Right cardiac atrium (tissue), 5 donors: ENCODE data around the gene DAPK1. TPM values are rescaled to one million over a fixed set of nuclear protein-coding genes. Genes with fewer than 3 reads are reported as not detected.
A peak's percentile ranks its signal among the peaks of the same experiment; 100 is the strongest.

Source experiments
- ATAC-seq, 2 donors: fragments of 200-7000 bp; cut with Tn5 transposase; one replicate each; pipeline versions ENCODE4 v1.8.0 to v1.9.1; 2020; ENCODE audit warnings: moderate library complexity in 2 of 2, mild to moderate bottlenecking in 1 of 2
- DNase-seq, 3 donors: peaks; one replicate each; pipeline ENCODE4 v3.0.0-alpha.2; 2020
- H3K27ac ChIP-seq: one replicate; pipeline ENCODE4 v1.5.1; 2013; ENCODE audit warnings: mild to moderate bottlenecking, low read length, control low read depth, moderate library complexity
- H3K27me3 ChIP-seq: one replicate; pipeline ENCODE4 v1.6.1; 2013; ENCODE audit not compliant: control insufficient read depth, insufficient read depth
- H3K4me1 ChIP-seq: one replicate; pipeline ENCODE4 v1.6.1; 2013; ENCODE audit warnings: low read length; ENCODE audit not compliant: control insufficient read depth, insufficient read depth
- H3K4me3 ChIP-seq: one replicate; pipeline ENCODE4 v1.5.1; 2013; ENCODE audit warnings: low read length, control low read depth
- H3K9me3 ChIP-seq: one replicate; pipeline ENCODE4 v1.6.1; 2013; ENCODE audit warnings: low read length; ENCODE audit not compliant: control insufficient read depth
- WGBS: extraction: QIAGEN DNeasy Blood & Tissue Kit; methylation state at CpG from one replicate; pipeline ENCODE4 v1.1.7; 2013; 5-methylcytosine and 5-hydroxymethylcytosine counted together
- intact Hi-C, 4 donors: fragments of 100-400 bp; cut with DNase I; formaldehyde crosslinking; loops; one replicate each; pipeline versions ENCODE4 v1.11.0 to v1.14.0; 2022 to 2023
- polyA plus RNA-seq: library from polyadenylated mRNA; stranded (reverse); fragments of 200-250 nt; gene quantifications from one replicate; pipeline ENCODE4 v1.2.3, GENCODE V29; 2013
- total RNA-seq, 4 donors: library from RNA; stranded (reverse); fragmentation: NEBNext Ultra II Directional; extraction: Animal tissue kit (Norgen Biotek cat#: 25700); gene quantifications; one replicate each; pipeline ENCODE4 v1.2.1, GENCODE V29; 2021
- donor health status: healthy with polysubstance abuse.
- donor health status: DM: no; HTN: yes; CAD: no.
- donor health status: DM: no; HTN: no; CAD: no.
- donor health status: DM: no; HTN: yes; CAD: no; lungs with severe emphysema.
- donor health status: DM: yes; HTN: yes; CAD: no.

Gene DAPK1
- total and polyA plus RNA-seq, 5 donors: 5.2 to 20.1 (median 18.5) TPM

DNA sequence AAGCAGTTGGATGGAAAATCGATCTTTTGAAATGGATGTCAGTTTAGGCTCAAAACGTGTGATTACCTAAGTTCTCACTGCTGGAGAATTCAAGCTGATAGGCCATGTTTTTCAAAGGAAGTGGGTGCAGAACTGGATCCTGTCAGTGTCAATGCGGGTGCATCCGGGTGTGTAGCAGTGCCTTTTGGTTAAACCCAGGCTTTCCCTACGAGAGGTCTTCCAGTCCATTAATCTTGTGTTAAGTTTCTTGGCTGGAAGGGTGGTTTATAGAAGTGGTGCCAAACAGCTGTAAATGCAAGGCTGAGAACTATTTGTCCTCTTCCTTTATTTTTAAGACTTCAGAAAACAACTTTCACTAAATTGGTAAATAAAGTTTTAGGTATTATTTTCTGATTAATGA lies 71.9 kb downstream of the DAPK1 start:
- WGBS: 32% methylated on average over 5 of the region's 5 CpGs
- DNase-seq: peak in 2 of 3 donors; percentile 55 to 81
- Histone ChIP-seq H3K27me3 (no peaks in the 10 kb centered on the region), H3K4me3 (no peak overlapping the region), H3K9me3 (no peaks in the 10 kb centered on the region), H3K27ac (no peak overlapping the region), H3K4me1 (peaks cover 7% of the 10 kb centered on the region)
- intact Hi-C loops: no loop called here
- peak; percentile 83 to 84 for ATAC-seq

DNA sequence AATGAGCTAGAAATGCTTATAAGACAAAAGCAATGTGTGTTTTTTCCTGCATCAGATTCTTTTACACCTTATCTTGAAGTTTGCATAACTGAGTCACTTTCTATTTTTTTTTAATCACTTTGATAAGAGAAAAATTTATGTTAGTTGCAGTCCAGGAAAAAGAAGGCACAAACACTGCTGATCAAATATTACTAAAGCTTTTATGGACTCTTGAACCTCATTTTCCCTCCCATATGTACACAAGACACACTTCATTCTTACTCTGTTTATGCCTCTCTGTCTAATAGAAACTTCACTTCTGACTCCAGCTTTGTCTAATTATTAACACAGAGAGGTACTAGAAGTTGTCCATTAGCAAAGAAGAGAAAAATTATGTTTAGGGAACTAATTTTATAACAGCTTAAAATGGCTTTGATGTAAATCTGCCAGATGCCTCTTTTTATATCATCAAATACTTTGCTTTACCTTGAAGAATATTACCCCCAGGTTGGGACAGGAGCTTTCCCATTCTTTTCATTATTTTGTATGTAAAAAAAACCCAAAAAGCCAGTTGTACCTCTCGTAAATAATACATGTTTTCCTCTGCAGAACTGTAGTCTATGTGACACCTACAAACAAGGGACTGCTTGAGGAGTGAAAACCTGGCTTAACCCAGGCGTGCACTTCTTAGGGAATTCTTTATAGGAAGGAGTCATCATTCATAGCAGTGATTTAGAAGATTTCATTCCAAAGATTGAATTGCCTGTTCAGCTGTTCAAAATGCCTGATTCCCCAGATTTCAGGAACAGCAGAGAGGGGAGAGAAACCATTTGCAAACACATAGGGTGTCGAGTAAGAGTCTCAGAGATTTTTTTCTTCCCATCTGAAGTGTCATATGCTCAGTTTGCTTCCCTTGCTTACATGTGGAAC lies 72.6 kb downstream of the DAPK1 start:
- H3K9me3 ChIP-seq: no peaks in the 10 kb centered on the region
- H3K27me3 ChIP-seq: no peaks in the 10 kb centered on the region
- ATAC-seq (no peak), DNase-seq (no peak)
- peaks cover 7% of the 10 kb centered on the region for H3K4me1 ChIP-seq
- H3K27ac ChIP-seq: no peak overlapping the region
- intact Hi-C loops: no loop called here
- H3K4me3 ChIP-seq: no peak overlapping the region
- WGBS: 75% methylated on average over 3 of the region's 3 CpGs

- DNase-seq (no peak), ATAC-seq (no peak)
- Histone ChIP-seq H3K4me3 (no peak overlapping the region), H3K9me3 (no peaks in the 10 kb centered on the region), H3K27ac (no peak overlapping the region), H3K4me1 (peaks cover 3% of the 10 kb centered on the region), H3K27me3 (no peaks in the 10 kb centered on the region)
- intact Hi-C loops: no loop called here
- WGBS: 95% methylated on average over 6 of the region's 6 CpGs
These were observed 75.1 kb downstream of the DAPK1 start for GRCh38 chr9:87572719-87573118.

DNA sequence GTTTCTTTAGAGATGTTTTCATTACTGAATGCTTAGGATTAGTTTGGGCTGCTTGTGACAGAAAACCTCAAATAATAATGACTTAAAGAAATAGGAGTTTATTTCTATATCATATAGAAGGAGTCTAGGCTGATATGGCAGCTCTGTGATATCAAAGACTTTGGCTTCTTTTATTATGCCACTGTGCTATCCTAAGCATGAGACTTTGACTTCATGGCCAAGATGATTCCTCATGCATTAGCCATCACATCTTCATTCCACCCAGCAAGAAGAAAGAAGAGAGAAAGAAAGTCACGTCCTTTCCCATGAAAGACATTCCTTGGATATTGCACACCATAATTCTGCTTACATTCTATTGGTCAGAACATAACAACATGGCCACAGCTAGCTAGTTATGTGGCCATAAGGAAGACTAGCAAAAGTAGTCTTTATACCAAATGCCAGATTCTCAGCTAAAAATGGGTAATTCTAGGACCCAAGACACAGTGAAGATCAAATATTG lies 76.2 kb downstream of the DAPK1 start:
- no peaks in the 10 kb centered on the region for H3K9me3 ChIP-seq
- DNase-seq (no peak), ATAC-seq (no peak)
- no peak overlapping the region for H3K27ac ChIP-seq
- intact Hi-C loops: no loop called here
- H3K27me3 ChIP-seq: no peaks in the 10 kb centered on the region
- H3K4me3 ChIP-seq: no peak overlapping the region
- WGBS: 98% methylated on average over 1 of the region's 1 CpG
- peaks cover 3% of the 10 kb centered on the region for H3K4me1 ChIP-seq

DNA sequence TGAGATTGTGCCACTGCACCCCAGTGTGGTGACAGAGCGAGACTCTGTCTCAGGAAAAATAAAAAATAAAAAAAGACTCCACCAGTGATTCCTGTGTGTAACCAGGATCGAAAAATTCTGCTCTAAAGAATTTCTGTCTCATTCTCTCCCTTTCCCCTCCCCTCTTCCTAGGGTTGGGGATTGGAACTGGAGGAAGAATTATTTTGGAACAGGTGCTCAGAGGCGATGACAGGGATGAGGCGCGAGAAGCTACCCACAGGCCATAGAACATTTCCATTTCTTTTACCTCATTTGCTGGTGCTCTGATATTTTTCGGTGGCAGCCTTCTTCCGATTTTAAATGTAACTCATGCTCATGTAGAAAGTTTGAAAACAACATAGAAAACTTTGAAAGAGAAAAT lies 80.1 kb downstream of the DAPK1 start:
- H3K27me3 ChIP-seq: no peaks in the 10 kb centered on the region
- no peak overlapping the region for H3K4me3 ChIP-seq
- WGBS: 93% methylated on average over 7 of the region's 7 CpGs
- intact Hi-C loops: no loop called here
- no peaks in the 10 kb centered on the region for H3K9me3 ChIP-seq
- ATAC-seq (no peak), DNase-seq (no peak)
- no peak overlapping the region for H3K27ac ChIP-seq
- H3K4me1 ChIP-seq: peaks cover 5% of the 10 kb centered on the region

DNA sequence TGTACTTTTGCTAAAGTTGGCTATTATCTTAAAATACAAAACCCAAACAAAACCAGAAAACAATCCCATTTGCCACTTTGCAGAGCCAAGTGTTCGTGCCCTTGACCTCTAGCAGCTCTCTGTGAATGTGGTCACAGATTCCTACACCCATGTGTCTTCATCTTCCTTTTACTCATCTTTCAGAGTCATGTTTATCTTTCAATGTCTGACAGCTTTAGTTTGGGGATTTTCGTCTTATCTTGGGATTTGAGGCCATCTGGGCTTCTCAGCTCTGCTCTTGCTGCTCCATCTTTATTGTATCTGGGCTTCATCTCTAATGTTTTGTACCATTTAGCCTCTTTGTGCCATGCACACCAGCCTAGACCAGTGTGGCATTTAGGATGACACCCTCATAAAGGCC lies 81.0 kb downstream of the DAPK1 start:
- Histone ChIP-seq H3K27ac (no peak overlapping the region), H3K27me3 (no peaks in the 10 kb centered on the region), H3K4me3 (no peak overlapping the region), H3K4me1 (peaks cover 5% of the 10 kb centered on the region), H3K9me3 (no peaks in the 10 kb centered on the region)
- DNase-seq (no peak), ATAC-seq (no peak)
- WGBS: 68% methylated on average over 2 of the region's 2 CpGs
- intact Hi-C loops: no loop called here

DNA sequence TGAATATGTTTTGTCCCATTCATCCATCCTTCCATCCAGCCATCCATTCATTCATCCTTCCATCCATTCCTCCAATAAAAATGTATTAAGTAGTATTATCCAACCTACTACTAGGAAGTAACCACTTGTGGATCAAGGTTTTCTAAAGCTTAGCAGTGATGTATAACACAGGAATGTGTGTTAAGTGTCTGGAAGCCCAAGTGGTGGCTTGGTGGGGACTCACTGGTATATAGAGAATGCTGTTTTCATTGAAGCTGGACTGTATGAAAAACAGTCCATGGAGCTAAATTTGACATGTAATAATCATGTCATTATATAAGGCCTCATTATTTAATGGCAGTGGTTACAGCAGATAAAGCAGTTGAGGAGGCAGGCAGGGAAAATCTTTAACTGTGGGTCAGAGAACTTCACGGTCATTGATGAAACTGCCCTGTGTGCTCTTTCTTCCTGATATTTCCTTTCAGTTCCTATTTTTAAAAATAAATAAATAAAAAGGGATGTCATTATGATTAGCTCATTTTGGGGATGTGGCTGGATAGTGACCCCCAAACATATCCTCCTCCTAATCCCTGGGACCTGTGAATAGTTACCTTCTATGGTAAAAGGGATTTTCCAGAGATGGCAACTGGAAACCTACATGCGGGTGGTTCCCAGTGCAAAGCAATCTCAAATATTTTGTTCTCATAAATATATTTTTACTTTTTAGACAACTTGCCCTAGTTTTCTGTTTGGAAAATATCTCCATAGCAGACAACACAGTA lies 82.3 kb downstream of the DAPK1 start:
- Histone ChIP-seq H3K27ac (no peak overlapping the region), H3K4me1 (peaks cover 5% of the 10 kb centered on the region)
- WGBS: 90% methylated on average over 2 of the region's 2 CpGs

DNA sequence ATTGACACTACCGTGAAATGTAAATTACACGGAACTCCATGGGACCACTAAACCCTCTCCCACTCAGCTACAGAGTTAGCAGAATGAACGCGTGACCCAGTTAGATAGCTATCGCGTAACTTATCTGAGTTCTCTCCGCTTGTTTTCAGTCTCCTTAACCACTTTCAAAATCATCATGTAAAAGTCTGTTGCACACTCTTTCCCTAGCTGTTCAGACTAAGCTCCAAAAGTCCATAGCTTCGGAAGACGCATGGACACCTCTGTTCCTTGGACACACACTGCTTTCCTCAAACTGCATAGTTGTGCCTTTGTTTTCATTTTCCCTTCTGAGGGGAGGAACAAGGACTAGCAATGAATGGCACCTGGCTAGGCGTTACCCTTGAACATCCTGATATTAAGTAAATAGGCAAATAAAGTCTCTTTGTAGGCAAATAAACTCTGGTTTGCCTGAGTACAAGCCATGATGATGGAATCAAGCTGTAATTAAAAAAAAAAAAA lies 83.3 kb downstream of the DAPK1 start:
- no peak overlapping the region for H3K4me3 ChIP-seq
- no peaks in the 10 kb centered on the region for H3K9me3 ChIP-seq
- H3K4me1 ChIP-seq: peaks cover 5% of the 10 kb centered on the region
- intact Hi-C loops: no loop called here
- ATAC-seq (peak in 1 of 2 donors; percentile 31), DNase-seq (no peak)
- 88% methylated on average over 10 of the region's 10 CpGs for WGBS
- H3K27ac ChIP-seq: no peak overlapping the region
- no peaks in the 10 kb centered on the region for H3K27me3 ChIP-seq

More for the DNA sequence above, 82.3 kb downstream of the DAPK1 start:
- no peaks in the 10 kb centered on the region for H3K9me3 ChIP-seq
- no peaks in the 10 kb centered on the region for H3K27me3 ChIP-seq
- DNase-seq (no peak), ATAC-seq (no peak)
- H3K4me3 ChIP-seq: no peak overlapping the region
- intact Hi-C loops: no loop called here

GRCh38 chr9:87581513-87581912 lies 83.8 kb downstream of the DAPK1 start:
- intact Hi-C loops: no loop called here
- H3K27ac ChIP-seq: no peak overlapping the region
- ATAC-seq (peak; percentile 83 to 86), DNase-seq (no peak)
- H3K9me3 ChIP-seq: no peaks in the 10 kb centered on the region
- no peak overlapping the region for H3K4me3 ChIP-seq
- peaks cover 5% of the 10 kb centered on the region for H3K4me1 ChIP-seq
- no peaks in the 10 kb centered on the region for H3K27me3 ChIP-seq
- 33% methylated on average over 3 of the region's 3 CpGs for WGBS

GRCh38 chr9:87581949-87582637 lies 84.4 kb downstream of the DAPK1 start:
- no peak overlapping the region for H3K4me3 ChIP-seq
- intact Hi-C loops: no loop called here
- H3K9me3 ChIP-seq: no peaks in the 10 kb centered on the region
- no peaks in the 10 kb centered on the region for H3K27me3 ChIP-seq
- DNase-seq (no peak), ATAC-seq (no peak)
- 87% methylated on average over 10 of the region's 10 CpGs for WGBS
- H3K4me1 ChIP-seq: peaks cover 5% of the 10 kb centered on the region
- no peak overlapping the region for H3K27ac ChIP-seq
